ENCODE data around the gene IZUMO1R.

The IZUMO1R gene

DNA sequence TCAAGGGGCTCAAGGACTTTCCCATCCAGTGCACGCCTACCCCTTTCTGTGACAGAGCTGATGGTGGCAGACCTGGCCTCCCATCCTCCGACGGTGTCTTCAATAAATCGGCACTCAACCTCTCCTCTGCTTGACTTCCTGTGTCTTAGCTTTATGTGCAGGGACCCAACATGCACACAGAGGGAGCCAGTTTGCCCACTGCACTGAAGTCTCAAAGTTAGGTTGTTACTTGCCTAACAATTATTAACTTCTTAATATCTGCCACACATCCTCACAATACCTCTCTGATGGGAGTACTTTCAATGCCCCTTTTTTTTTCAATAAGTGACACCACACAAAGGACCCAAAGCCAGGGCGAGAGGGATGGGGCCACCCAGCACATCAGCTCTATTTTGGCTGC is 3.6 kb downstream of the IZUMO1R start:
- H3K36me3 ChIP-seq (ENCODE audit: control insufficient read depth, insufficient read depth, low read length) = no peaks in the 10 kb centered on the region
- no peaks in the 10 kb centered on the region for H3K4me1 ChIP-seq
- no peak overlapping the region for H3K9ac ChIP-seq
- no peaks in the 10 kb centered on the region for H3K9me3 ChIP-seq (ENCODE audit: control insufficient read depth, low read length)
- no peak overlapping the region for H3K27ac ChIP-seq
- H3K4me3 ChIP-seq (ENCODE audit: low read depth, low read length) = no peak overlapping the region
- no peak overlapping the region for H2AFZ ChIP-seq
- no peaks in the 10 kb centered on the region for H3K79me2 ChIP-seq
- no peak overlapping the region for H3K4me2 ChIP-seq (ENCODE audit: low read length)
- TF ChIP-seq, protein P1, sequence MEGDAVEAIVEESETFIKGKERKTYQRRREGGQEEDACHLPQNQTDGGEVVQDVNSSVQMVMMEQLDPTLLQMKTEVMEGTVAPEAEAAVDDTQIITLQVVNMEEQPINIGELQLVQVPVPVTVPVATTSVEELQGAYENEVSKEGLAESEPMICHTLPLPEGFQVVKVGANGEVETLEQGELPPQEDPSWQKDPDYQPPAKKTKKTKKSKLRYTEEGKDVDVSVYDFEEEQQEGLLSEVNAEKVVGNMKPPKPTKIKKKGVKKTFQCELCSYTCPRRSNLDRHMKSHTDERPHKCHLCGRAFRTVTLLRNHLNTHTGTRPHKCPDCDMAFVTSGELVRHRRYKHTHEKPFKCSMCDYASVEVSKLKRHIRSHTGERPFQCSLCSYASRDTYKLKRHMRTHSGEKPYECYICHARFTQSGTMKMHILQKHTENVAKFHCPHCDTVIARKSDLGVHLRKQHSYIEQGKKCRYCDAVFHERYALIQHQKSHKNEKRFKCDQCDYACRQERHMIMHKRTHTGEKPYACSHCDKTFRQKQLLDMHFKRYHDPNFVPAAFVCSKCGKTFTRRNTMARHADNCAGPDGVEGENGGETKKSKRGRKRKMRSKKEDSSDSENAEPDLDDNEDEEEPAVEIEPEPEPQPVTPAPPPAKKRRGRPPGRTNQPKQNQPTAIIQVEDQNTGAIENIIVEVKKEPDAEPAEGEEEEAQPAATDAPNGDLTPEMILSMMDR (IDR thresholded peaks at IDR 0.05) = no peak
- H3K27me3 ChIP-seq (ENCODE audit: control insufficient read depth, insufficient read depth, low read length) = no peaks in the 10 kb centered on the region

DNA sequence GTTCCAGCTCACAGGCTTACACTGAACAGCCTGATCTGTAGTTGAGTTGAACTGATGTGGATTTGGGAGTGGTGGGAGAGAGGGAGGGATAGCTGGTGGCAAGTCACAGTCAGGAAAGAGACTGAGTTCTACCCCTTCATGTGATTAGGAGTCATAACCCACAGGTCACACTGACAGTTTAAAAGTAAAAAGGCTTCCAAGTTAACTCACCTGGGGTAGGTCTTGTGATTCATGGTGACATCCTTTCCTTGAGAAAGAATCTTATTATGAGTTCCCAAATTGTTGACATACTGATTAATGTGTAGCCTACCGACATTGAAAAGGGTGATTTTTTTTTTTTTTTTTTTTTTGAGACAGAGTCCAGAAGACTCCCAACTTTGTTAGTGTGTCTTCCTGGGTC is 5.4 kb downstream of the IZUMO1R start:
- no peak overlapping the region for H2AFZ ChIP-seq
- no peak overlapping the region for H3K4me2 ChIP-seq (ENCODE audit: low read length)
- no peaks in the 10 kb centered on the region for H3K9me3 ChIP-seq (ENCODE audit: control insufficient read depth, low read length)
- H3K27ac ChIP-seq = no peak overlapping the region
- H3K27me3 ChIP-seq (ENCODE audit: control insufficient read depth, insufficient read depth, low read length) = no peaks in the 10 kb centered on the region
- H3K4me1 ChIP-seq = no peaks in the 10 kb centered on the region
- no peak overlapping the region for H3K9ac ChIP-seq
- H3K4me3 ChIP-seq (ENCODE audit: low read depth, low read length) = no peak overlapping the region
- TF ChIP-seq, protein P1 (IDR thresholded peaks at IDR 0.05) = no peak
- no peaks in the 10 kb centered on the region for H3K36me3 ChIP-seq (ENCODE audit: control insufficient read depth, insufficient read depth, low read length)
- H3K79me2 ChIP-seq = no peaks in the 10 kb centered on the region

DNA sequence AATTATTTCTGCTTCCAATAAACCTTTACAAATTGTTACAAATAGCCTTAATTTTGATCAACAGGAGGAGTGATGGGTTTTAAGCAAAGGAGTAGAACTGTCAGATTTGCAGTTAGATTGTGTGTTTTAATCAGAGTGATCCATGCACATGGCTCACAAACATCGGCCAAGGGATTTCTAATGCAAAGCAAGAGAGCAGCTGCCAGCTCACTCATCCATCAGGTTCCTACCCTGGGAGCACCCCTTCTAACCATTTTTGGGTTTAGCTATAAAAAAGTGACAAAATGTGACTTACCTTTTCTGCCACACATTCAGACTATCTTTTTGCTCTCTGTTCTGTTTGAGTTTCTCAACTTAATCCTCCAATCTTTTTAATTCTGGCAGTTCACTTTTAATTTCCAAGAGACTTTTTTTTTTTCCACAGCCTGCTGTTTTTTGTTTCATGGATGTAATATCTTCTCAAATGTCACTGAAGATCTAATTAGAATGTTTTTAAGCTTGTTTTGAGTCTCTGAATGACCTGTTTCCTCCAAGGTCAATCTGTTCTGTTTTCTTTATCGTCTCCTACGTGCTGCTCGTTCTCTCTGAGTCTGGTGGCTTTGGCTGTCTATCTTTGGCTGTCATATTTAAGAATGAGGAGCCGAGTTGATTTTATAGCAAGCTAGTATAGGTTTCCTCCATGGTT is 6.0 kb downstream of the IZUMO1R start:
- H3K27me3 ChIP-seq (ENCODE audit: control insufficient read depth, insufficient read depth, low read length) = no peaks in the 10 kb centered on the region
- H3K4me3 ChIP-seq (ENCODE audit: low read depth, low read length) = no peak overlapping the region
- no peaks in the 10 kb centered on the region for H3K9me3 ChIP-seq (ENCODE audit: control insufficient read depth, low read length)
- no peaks in the 10 kb centered on the region for H3K36me3 ChIP-seq (ENCODE audit: control insufficient read depth, insufficient read depth, low read length)
- H2AFZ ChIP-seq = no peak overlapping the region
- H3K4me2 ChIP-seq (ENCODE audit: low read length) = no peak overlapping the region
- no peaks in the 10 kb centered on the region for H3K4me1 ChIP-seq
- TF ChIP-seq, protein P1 (IDR thresholded peaks at IDR 0.05) = no peak
- H3K79me2 ChIP-seq = no peaks in the 10 kb centered on the region
- H3K9ac ChIP-seq = no peak overlapping the region
- H3K27ac ChIP-seq = no peak overlapping the region

DNA sequence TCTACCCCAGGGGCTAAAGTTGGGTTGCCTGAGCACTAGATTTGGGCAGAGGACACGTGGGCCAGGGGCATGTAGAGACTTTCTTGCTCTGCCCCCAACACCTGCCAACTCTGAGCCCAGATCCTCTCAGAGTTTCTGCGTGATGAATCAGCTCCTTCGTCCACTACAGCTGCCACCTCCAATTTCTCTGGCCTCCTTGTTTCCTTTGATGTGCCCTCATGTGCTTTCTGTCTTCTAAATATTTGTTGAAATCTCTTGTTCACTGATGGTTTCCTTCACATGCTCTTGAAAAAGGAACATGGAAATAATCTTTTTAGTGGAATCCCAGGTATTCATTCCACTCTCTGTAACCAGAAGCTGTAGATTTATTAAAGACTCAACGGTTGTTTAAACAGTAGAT is 8.0 kb downstream of the IZUMO1R start:
- H3K27me3 ChIP-seq (ENCODE audit: control insufficient read depth, insufficient read depth, low read length) = no peaks in the 10 kb centered on the region
- H3K4me2 ChIP-seq (ENCODE audit: low read length) = no peak overlapping the region
- no peaks in the 10 kb centered on the region for H3K36me3 ChIP-seq (ENCODE audit: control insufficient read depth, insufficient read depth, low read length)
- no peaks in the 10 kb centered on the region for H3K9me3 ChIP-seq (ENCODE audit: control insufficient read depth, low read length)
- H3K9ac ChIP-seq = no peak overlapping the region
- TF ChIP-seq, protein P1 (IDR thresholded peaks at IDR 0.05) = no peak
- no peak overlapping the region for H3K4me3 ChIP-seq (ENCODE audit: low read depth, low read length)
- no peak overlapping the region for H2AFZ ChIP-seq
- no peak overlapping the region for H3K27ac ChIP-seq
- no peaks in the 10 kb centered on the region for H3K4me1 ChIP-seq
- H3K79me2 ChIP-seq = no peaks in the 10 kb centered on the region

DNA sequence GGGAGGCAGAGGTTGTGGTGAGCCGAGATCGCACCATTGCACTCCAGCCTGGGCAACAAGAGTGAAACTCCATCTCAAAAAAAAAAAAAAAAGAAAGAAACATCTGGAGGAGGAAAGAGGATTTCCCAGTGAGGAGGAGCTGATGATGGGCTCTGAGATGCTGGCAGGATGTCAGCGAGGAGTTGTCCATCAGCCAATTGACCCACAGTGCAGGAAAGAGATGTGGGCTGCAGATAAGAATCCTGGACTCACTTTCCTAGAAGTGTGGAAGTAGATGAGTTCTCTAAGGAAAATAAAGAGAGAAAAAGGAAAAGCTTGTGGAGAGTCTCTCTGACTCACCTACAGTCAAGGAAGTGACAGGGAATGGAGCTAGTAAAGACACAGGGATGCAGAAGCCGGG is 9.7 kb downstream of the IZUMO1R start:
- Histone ChIP-seq H3K27ac (no peak overlapping the region), H3K27me3 (ENCODE audit: control insufficient read depth, insufficient read depth, low read length) (no peaks in the 10 kb centered on the region), H3K4me3 (ENCODE audit: low read depth, low read length) (no peak overlapping the region), H3K9me3 (ENCODE audit: control insufficient read depth, low read length) (no peaks in the 10 kb centered on the region), H3K4me2 (ENCODE audit: low read length) (no peak overlapping the region), H3K79me2 (no peaks in the 10 kb centered on the region), H3K36me3 (ENCODE audit: control insufficient read depth, insufficient read depth, low read length) (no peaks in the 10 kb centered on the region), H3K9ac (no peak overlapping the region), H3K4me1 (no peaks in the 10 kb centered on the region), H2AFZ (no peak overlapping the region)
- TF ChIP-seq, protein P1 (IDR thresholded peaks at IDR 0.05) = no peak
